Astrocyte of the cerebellum (primary cell): Measurements from ENCODE around the gene PHYH.
A peak's percentile ranks its signal among the peaks of the same experiment; 100 is the strongest.

ENCODE experiments used
- DNase-seq: peaks from one replicate; pipeline ENCODE4 v3.0.0-alpha.2; 2011; ENCODE audit warnings: low read depth
- H3K4me3 ChIP-seq: 2 replicates; pipeline ENCODE4 v1.5.1; 2011; ENCODE audit warnings: mild to moderate bottlenecking, low read depth, low read length, moderate library complexity
- in situ Hi-C: cut with HindIII; loops from 2 replicates; pipeline ENCODE4 v1.10.0; 2017; ENCODE audit warnings: low sequenced_read_pairs
- TF ChIP-seq, protein P1 (sequence below): IDR thresholded peaks from 2 replicates; pipeline ENCODE4 v1.5.1; 2012; ENCODE audit warnings: low read length, low read depth, moderate library complexity, mild to moderate bottlenecking; ENCODE audit errors: missing control alignments

The PHYH gene

DNA sequence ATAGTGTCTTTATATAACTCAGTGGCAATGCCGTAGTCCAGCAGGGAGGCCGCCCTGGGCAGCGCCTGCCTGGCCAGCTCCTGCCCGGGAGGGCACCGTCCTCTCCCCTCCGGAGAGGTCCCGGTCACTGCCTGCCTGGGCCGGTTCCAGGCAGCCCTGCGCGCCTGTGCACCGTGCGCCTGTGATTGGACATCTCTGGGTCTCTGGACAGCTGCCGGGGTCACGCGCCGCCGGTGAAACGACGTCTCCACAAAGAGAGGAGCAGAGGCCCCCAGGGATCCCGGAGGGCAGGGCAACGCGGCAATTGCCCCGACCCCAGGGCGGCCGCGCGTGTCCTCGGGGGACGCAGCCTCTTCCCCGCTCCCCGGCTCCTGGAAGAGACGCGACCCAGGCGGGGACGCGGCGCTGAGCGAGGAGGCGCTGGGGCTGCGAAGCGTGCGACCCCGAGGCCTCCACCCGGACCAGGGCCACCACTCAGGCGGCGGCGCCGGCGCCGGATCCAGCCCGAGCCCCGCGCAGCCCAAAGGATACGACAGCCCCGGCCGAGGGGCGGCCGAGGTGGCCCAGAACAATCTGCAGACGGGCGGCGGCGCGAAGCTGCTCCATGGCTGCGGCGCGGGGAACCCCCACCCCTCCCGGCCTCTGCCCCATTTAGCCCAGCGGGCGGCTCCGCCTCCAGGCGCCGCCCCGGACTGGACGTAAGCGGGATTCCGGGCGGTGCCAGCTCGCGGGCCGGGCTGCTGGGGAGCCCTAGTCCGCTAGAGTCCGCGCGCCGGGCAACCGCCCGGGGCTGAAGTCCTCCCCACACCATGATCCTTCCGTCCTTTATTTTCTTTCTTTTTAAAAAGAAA lies at the start of gene PHYH:
Gene PHYH, minus strand, starts transcription at position 628 of the 851 bp plus-strand sequence. Its CDS starts 22 bp downstream, at position 606.
- H3K4me3 ChIP-seq: peak within 1 kb of the TSS; percentile 67
- TF ChIP-seq, protein P1, sequence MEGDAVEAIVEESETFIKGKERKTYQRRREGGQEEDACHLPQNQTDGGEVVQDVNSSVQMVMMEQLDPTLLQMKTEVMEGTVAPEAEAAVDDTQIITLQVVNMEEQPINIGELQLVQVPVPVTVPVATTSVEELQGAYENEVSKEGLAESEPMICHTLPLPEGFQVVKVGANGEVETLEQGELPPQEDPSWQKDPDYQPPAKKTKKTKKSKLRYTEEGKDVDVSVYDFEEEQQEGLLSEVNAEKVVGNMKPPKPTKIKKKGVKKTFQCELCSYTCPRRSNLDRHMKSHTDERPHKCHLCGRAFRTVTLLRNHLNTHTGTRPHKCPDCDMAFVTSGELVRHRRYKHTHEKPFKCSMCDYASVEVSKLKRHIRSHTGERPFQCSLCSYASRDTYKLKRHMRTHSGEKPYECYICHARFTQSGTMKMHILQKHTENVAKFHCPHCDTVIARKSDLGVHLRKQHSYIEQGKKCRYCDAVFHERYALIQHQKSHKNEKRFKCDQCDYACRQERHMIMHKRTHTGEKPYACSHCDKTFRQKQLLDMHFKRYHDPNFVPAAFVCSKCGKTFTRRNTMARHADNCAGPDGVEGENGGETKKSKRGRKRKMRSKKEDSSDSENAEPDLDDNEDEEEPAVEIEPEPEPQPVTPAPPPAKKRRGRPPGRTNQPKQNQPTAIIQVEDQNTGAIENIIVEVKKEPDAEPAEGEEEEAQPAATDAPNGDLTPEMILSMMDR: no peak
- peak; percentile 34 for DNase-seq
- in situ Hi-C loops: no loop called here

DNA sequence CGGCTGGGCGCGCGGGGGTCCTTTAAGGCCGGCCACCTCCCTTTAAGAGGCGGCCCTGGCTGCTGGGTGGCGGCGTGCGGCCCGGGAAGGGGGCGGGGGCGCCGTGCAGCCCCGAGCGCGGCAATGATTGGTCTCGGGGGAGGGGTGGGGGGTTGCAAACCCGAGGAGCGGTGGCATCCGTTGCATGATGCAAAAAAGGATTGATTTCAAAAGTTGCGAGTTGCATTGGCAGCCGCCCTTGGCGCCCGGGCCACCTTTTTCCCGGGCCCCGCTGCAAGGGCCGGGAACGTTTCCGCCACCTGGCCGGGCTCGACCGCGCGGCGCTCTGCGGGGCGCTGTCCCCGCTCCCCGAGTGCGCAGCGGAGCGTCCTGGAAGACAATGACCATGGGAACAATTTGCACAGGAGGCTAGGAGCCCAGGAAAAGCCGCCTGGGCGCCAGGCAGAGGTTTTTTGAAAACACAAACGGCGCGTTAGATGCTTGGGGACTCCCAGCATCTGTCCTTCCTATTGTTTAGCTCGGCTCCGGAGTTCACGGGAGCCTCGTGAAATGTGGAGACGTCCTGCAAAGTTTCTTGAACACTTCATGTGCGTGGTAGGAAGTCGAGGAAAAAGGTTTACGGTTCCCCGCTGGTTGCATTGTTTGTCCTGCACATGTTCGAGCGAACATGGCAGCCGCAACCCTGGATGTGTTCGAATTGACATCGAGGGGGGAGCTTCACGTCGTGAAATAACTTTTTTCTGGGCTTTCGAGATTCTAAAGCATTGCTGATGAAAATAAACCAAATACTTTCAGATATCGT lies 48.6 kb upstream of the PHYH start, which contains the start of gene SEPHS1:
Gene SEPHS1, minus strand, starts transcription at position 78 of the 802 bp plus-strand sequence. CDS start 3,343 bp downstream, outside the sequence.
- H3K4me3 ChIP-seq: peak within 1 kb of the TSS; percentile 76
- DNase-seq: no peak
- TF ChIP-seq, protein P1: no peak
- in situ Hi-C loops: no loop called here

DNA sequence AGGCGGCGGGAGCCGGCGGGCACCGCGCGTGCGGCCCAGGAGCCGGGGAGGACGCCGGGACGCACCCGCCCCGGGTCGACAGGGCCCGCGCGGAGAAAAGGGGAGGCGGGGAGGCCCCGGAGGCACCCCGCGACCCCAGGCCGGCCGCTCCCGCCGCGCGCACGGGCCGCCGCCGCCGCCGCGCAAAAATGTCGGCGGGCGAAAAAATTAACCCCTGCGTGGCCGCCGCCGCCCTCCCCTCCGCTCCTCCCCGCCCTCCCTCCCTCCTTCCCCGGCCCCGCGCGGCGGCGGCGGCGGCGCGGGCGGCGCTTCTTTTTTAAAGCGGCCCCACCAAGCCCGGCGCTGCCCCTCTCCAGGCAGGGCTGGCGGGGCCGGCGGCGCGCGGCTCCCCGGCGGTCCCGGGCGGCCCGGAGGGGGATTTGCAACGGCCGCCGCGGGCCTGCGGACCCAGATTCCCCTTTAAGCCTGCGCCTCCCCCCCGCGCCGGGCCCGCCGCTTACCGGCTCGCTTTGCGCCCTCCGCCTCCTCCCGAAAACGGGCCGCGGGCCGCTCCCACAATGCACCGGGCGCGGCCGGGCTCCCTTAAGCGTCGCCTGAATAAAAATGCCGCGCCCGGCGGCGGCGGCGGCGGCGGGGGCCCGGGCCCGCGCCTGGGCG lies 47.8 kb upstream of the PHYH start:
- no peak for DNase-seq
- TF ChIP-seq, protein P1: no peak
- H3K4me3 ChIP-seq: peak overlapping the region; percentile 76
- in situ Hi-C loops: no loop called here

DNA sequence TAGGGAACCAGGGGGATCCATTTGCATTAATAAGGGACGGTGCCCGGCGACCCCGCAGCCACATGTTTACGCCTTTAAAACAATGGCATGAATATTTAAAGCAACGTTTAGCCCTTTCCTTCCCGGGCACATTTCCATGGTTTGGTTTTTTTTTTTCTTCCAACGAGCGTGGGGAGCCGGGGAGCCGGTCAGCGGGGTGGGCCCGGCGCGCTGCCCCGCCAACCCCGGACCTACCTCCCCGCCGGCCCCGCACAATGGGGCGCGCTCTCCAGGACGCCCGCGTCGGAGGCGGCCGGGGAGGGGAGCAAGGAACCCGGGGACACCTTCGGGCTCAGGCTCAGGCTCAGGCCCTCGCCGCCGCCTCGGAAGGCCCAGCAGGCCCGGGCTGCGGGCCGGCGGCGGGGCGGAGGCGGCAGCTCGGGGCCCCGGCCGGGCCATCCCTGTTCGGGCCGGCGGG lies 47.2 kb upstream of the PHYH start:
- TF ChIP-seq, protein P1: no peak
- no peak for DNase-seq
- in situ Hi-C loops: no loop called here
- H3K4me3 ChIP-seq: peak overlapping the region; percentile 76

DNA sequence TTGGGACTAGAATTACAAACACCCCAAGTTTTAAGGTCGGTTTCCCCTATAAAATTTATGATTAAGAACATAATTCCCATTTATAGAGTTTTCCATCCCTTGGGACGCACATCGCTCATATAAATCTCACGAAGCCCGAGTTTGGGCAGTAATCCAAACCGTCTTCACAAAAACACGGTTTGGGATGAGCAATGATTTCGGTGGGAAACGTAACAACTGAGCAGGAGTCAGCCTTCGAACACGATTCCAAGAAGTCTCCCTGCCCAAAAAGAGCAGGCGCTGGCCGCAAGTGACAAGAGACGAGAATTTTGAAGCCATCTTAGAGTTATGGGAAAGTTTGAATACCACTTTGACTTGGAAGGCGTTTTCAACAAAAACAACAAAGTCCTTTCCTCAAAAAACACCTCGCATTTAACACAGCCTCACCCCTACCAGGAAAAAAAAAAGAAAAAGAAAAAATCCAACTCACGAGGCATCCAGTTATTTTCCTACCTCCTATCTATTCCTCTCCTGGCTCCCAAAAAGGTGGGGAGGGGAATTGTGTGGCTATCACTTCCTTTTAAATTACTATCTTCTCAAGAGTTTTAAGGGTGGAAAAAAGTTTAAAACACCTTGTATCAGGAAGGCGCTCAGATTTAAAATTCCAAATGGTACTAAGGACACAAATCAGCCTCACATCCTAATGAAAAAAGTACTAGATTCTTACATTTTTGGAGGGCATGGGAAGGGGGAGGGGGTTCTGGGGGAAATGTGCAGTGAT lies 46.6 kb upstream of the PHYH start:
- no peak for DNase-seq
- TF ChIP-seq, protein P1: no peak
- in situ Hi-C loops: no loop called here
- peak overlapping the region; percentile 76 for H3K4me3 ChIP-seq
